ENCODE data around the gene GRIN3B.

GRIN3B gene

DNA sequence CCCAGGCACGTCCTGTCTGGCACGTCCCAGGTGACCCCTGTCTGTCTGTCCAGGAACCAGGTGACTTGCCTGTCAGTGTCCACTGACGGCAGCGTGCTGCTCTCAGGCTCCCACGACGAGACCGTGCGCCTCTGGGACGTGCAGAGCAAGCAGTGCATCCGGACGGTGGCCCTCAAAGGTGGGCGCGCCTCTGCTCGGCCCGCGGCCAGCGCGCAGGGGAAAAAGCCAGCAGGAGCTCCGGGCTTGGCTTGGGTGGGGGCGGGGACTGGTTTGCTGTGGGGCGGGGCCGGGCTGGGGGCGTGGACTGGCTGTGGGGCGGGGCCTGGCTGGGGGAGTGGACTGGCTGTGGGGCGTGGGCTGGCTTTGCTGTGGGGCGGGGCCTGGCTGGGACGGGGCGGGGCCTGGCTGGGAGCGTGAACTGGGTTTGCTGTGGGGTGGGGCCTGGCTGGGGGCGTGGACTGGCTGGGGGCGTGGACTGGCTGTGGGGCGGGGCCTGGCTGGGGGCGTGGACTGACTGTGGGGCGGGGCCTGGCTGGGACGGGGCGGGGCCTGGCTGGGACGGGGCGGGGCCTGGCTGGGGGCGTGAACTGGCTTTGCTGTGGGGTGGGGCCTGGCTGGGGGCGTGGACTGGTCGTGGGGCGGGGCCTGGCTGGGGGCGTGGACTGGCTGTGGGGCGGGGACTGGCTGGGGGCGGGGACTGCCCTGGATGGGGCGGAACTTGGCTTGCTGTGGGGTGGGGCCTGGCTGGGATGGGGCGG lies 8.9 kb upstream of the GRIN3B start:
- H2BK15ac ChIP-seq (replicated peaks; ENCODE audit: low read depth), result no peak overlapping the region
- no peak overlapping the region for H3K4ac ChIP-seq (ENCODE audit: low read depth, low read length)
- no peak overlapping the region for H2BK120ac ChIP-seq (ENCODE audit: low read depth, low read length)
- no peaks in the 10 kb centered on the region for H3K4me1 ChIP-seq (ENCODE audit: control insufficient read depth, low read depth, low read length)
- no peak overlapping the region for H3K4me3 ChIP-seq (ENCODE audit: low read length)
- no peak overlapping the region for H3K9ac ChIP-seq (ENCODE audit: low read length)
- peaks cover 1% of the 10 kb centered on the region for H3K79me1 ChIP-seq (ENCODE audit: low read length)
- no peak overlapping the region for H3K56ac ChIP-seq (ENCODE audit: low read length)
- H3K36me3 ChIP-seq (ENCODE audit: control insufficient read depth, insufficient read depth, low read length), result peaks cover 5% of the 10 kb centered on the region
- no peak overlapping the region for H3K18ac ChIP-seq (ENCODE audit: low read length)
- no peak overlapping the region for H4K8ac ChIP-seq (ENCODE audit: low read depth, low read length)
- no peak overlapping the region for H3K27ac ChIP-seq (ENCODE audit: low read depth, low read length)
- H2BK5ac ChIP-seq (ENCODE audit: low read length), result no peak overlapping the region
- no peak overlapping the region for H3K4me2 ChIP-seq (ENCODE audit: low read length)
- DNase-seq, result peak; percentile 70
- no peak overlapping the region for H2AK5ac ChIP-seq (ENCODE audit: low read length)
- WGBS (ENCODE audit: extremely low coverage, insufficient coverage, low lambda C conversion rate), result no CpG with 5 or more reads among the region's 47 CpGs
- H3K27me3 ChIP-seq (ENCODE audit: insufficient read depth, low read length, poor library complexity), result no peaks in the 10 kb centered on the region
- H3K79me2 ChIP-seq (ENCODE audit: control insufficient read depth, insufficient read depth, low read length), result no peaks in the 10 kb centered on the region
- no peak overlapping the region for H3K23ac ChIP-seq (ENCODE audit: low read length)
- no peak overlapping the region for H4K5ac ChIP-seq (ENCODE audit: low read length)

DNA sequence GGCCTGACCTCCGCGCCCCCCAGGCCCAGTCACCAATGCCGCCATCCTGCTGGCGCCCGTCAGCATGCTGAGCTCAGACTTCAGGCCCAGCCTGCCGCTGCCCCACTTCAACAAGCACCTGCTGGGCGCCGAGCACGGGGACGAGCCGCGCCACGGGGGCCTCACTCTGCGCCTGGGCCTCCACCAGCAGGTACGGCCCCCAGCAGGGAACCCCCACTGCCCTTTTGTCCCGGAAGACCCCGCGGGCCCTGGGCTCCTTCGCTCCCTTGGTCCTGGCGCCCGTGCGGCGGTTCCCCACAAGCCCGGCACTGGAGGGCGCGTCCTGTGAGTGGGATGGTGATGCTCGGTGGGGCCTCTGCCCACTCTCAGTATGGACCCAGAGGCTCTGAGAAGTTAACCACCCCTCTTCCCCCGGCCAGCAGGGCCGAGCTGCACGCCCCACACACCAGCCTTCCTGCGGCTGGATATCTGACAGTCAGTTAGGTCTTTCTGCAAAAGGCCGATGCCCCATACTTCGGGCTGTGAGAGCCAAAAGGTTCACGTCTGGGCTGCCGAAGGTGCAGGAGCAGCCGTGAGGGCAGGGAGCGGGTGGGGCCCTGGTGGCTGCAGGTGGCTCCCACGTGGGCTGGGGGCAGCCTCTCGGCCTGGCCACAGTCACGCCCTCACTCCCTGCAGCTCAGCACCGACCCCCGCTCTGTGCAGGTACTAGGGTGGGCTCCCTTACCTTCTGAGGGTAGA lies 8.1 kb upstream of the GRIN3B start:
- H3K56ac ChIP-seq (ENCODE audit: low read length), result no peak overlapping the region
- DNase-seq, result no peak
- no peak overlapping the region for H3K23ac ChIP-seq (ENCODE audit: low read length)
- no peak overlapping the region for H4K5ac ChIP-seq (ENCODE audit: low read length)
- no peaks in the 10 kb centered on the region for H3K79me2 ChIP-seq (ENCODE audit: control insufficient read depth, insufficient read depth, low read length)
- no peak overlapping the region for H4K8ac ChIP-seq (ENCODE audit: low read depth, low read length)
- no peaks in the 10 kb centered on the region for H3K79me1 ChIP-seq (ENCODE audit: low read length)
- H2BK5ac ChIP-seq (ENCODE audit: low read length), result no peak overlapping the region
- H3K4ac ChIP-seq (ENCODE audit: low read depth, low read length), result no peak overlapping the region
- WGBS (ENCODE audit: extremely low coverage, insufficient coverage, low lambda C conversion rate), result no CpG with 5 or more reads among the region's 42 CpGs
- H3K36me3 ChIP-seq (ENCODE audit: control insufficient read depth, insufficient read depth, low read length), result peaks cover 3% of the 10 kb centered on the region
- no peaks in the 10 kb centered on the region for H3K27me3 ChIP-seq (ENCODE audit: insufficient read depth, low read length, poor library complexity)
- no peak overlapping the region for H3K4me2 ChIP-seq (ENCODE audit: low read length)
- H3K18ac ChIP-seq (ENCODE audit: low read length), result no peak overlapping the region
- H3K4me1 ChIP-seq (ENCODE audit: control insufficient read depth, low read depth, low read length), result no peaks in the 10 kb centered on the region
- no peak overlapping the region for H3K4me3 ChIP-seq (ENCODE audit: low read length)
- H2BK15ac ChIP-seq (replicated peaks; ENCODE audit: low read depth), result no peak overlapping the region
- H3K27ac ChIP-seq (ENCODE audit: low read depth, low read length), result no peak overlapping the region
- H3K9ac ChIP-seq (ENCODE audit: low read length), result no peak overlapping the region
- no peak overlapping the region for H2BK120ac ChIP-seq (ENCODE audit: low read depth, low read length)
- no peak overlapping the region for H2AK5ac ChIP-seq (ENCODE audit: low read length)

DNA sequence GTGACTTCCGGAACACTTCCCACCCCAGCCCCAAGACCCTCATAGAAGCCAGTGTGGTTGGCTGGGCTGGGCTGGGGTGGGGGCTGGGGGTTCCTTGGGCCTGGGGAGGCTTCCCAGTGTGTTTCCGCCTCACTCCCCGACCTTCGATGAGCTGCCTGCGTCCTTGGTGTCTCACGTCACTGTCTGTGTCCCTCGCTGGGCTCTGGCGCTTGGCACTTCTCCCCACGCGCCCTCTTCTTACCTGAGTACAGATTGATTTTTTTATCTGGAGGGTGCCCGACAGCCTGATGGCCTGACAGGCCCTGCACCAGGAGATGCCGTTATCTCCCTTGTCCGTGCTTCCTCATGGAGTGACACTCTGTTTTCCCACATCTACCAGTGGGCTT lies 7.6 kb upstream of the GRIN3B start:
- Histone ChIP-seq H3K23ac (ENCODE audit: low read length) (no peak overlapping the region), H3K9ac (ENCODE audit: low read length) (no peak overlapping the region), H3K4me1 (ENCODE audit: control insufficient read depth, low read depth, low read length) (no peaks in the 10 kb centered on the region), H3K27ac (ENCODE audit: low read depth, low read length) (no peak overlapping the region), H3K18ac (ENCODE audit: low read length) (no peak overlapping the region), H3K27me3 (ENCODE audit: insufficient read depth, low read length, poor library complexity) (no peaks in the 10 kb centered on the region), H4K8ac (ENCODE audit: low read depth, low read length) (no peak overlapping the region), H2AK5ac (ENCODE audit: low read length) (no peak overlapping the region), H3K36me3 (ENCODE audit: control insufficient read depth, insufficient read depth, low read length) (peaks cover 3% of the 10 kb centered on the region), H2BK120ac (ENCODE audit: low read depth, low read length) (no peak overlapping the region), H3K4me2 (ENCODE audit: low read length) (no peak overlapping the region), H3K4me3 (ENCODE audit: low read length) (no peak overlapping the region), H2BK15ac (replicated peaks; ENCODE audit: low read depth) (no peak overlapping the region), H3K79me1 (ENCODE audit: low read length) (no peaks in the 10 kb centered on the region), H3K4ac (ENCODE audit: low read depth, low read length) (no peak overlapping the region), H4K5ac (ENCODE audit: low read length) (no peak overlapping the region), H2BK5ac (ENCODE audit: low read length) (no peak overlapping the region), H3K79me2 (ENCODE audit: control insufficient read depth, insufficient read depth, low read length) (no peaks in the 10 kb centered on the region), H3K56ac (ENCODE audit: low read length) (no peak overlapping the region)
- WGBS (ENCODE audit: extremely low coverage, insufficient coverage, low lambda C conversion rate), result no CpG with 5 or more reads among the region's 13 CpGs
- no peak for DNase-seq

DNA sequence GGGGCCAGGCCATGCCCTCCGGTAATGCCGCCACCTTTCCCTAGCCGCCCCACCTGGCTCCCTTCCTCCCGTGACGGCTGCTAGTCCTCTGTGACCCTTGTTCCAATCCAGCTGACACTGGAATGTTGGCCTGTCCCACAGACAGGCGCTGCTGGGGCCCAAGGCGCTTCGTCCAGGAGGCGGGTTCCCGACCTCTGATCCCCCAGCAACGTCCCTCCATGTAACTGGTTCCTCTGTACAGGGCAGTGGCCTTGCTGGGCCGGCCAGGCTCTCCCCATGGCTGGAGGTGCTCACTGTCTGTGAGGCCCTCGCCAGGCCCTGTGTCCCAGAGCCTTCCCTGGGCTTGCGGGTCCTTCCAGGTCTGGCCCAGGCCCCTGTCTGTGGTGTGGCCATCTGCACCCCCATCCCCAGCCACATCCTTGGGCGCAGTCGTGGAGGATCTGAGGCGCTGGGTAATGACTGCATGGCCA lies 6.8 kb upstream of the GRIN3B start:
- Histone ChIP-seq H3K9ac (ENCODE audit: low read length) (no peak overlapping the region), H2AK5ac (ENCODE audit: low read length) (no peak overlapping the region)
- WGBS (ENCODE audit: extremely low coverage, insufficient coverage, low lambda C conversion rate), result no CpG with 5 or more reads among the region's 17 CpGs

DNA sequence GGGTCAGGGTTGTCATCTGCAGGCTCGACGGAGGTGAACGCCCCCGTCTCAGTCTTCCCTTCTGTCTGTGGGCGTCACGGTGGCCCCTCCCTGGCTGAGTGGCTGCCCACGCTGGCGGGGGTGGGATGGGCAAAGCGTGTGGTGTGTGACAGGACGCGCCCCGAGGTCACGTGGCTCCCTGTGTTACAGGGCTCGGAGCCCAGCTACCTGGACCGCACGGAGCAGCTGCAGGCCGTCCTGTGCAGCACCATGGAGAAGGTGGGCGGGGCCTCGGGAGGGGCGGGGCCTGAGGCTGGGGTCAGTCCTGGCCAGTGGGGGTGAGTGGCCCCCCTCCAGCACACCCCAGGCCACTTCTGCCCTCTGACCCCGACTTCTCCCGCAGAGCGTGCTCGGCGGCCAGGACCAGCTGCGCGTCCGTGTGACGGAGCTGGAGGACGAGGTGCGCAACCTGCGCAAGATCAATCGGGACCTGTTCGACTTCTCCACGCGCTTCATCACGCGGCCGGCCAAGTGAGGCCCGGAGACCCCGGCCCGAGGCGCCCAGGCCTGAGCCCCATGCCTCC lies 6.3 kb upstream of the GRIN3B start:
- no peak overlapping the region for H2BK5ac ChIP-seq (ENCODE audit: low read length)
- H4K5ac ChIP-seq (ENCODE audit: low read length), result no peak overlapping the region
- no peak overlapping the region for H3K4me3 ChIP-seq (ENCODE audit: low read length)
- H3K79me1 ChIP-seq (ENCODE audit: low read length), result no peaks in the 10 kb centered on the region
- no peak overlapping the region for H2AK5ac ChIP-seq (ENCODE audit: low read length)
- WGBS (ENCODE audit: extremely low coverage, insufficient coverage, low lambda C conversion rate), result no CpG with 5 or more reads among the region's 43 CpGs
- no peak overlapping the region for H3K4ac ChIP-seq (ENCODE audit: low read depth, low read length)
- no peak overlapping the region for H4K8ac ChIP-seq (ENCODE audit: low read depth, low read length)
- H2BK120ac ChIP-seq (ENCODE audit: low read depth, low read length), result no peak overlapping the region
- H3K27ac ChIP-seq (ENCODE audit: low read depth, low read length), result no peak overlapping the region
- no peak overlapping the region for H3K18ac ChIP-seq (ENCODE audit: low read length)
- no peak overlapping the region for H3K56ac ChIP-seq (ENCODE audit: low read length)
- no peaks in the 10 kb centered on the region for H3K79me2 ChIP-seq (ENCODE audit: control insufficient read depth, insufficient read depth, low read length)
- DNase-seq, result no peak
- H3K9ac ChIP-seq (ENCODE audit: low read length), result no peak overlapping the region
- no peak overlapping the region for H3K4me2 ChIP-seq (ENCODE audit: low read length)
- no peak overlapping the region for H2BK15ac ChIP-seq (replicated peaks; ENCODE audit: low read depth)
- peaks cover 3% of the 10 kb centered on the region for H3K36me3 ChIP-seq (ENCODE audit: control insufficient read depth, insufficient read depth, low read length)
- no peak overlapping the region for H3K23ac ChIP-seq (ENCODE audit: low read length)
- H3K27me3 ChIP-seq (ENCODE audit: insufficient read depth, low read length, poor library complexity), result no peaks in the 10 kb centered on the region
- H3K4me1 ChIP-seq (ENCODE audit: control insufficient read depth, low read depth, low read length), result no peaks in the 10 kb centered on the region

More for the DNA sequence above, 6.8 kb upstream of the GRIN3B start:
- Histone ChIP-seq H3K79me1 (ENCODE audit: low read length) (no peaks in the 10 kb centered on the region), H3K27me3 (ENCODE audit: insufficient read depth, low read length, poor library complexity) (no peaks in the 10 kb centered on the region), H3K36me3 (ENCODE audit: control insufficient read depth, insufficient read depth, low read length) (peaks cover 3% of the 10 kb centered on the region), H3K23ac (ENCODE audit: low read length) (no peak overlapping the region), H2BK120ac (ENCODE audit: low read depth, low read length) (no peak overlapping the region), H3K79me2 (ENCODE audit: control insufficient read depth, insufficient read depth, low read length) (no peaks in the 10 kb centered on the region), H3K56ac (ENCODE audit: low read length) (no peak overlapping the region), H3K27ac (ENCODE audit: low read depth, low read length) (no peak overlapping the region), H2BK15ac (replicated peaks; ENCODE audit: low read depth) (no peak overlapping the region), H4K8ac (ENCODE audit: low read depth, low read length) (no peak overlapping the region), H3K4me1 (ENCODE audit: control insufficient read depth, low read depth, low read length) (no peaks in the 10 kb centered on the region), H3K4ac (ENCODE audit: low read depth, low read length) (no peak overlapping the region), H3K4me3 (ENCODE audit: low read length) (no peak overlapping the region), H2BK5ac (ENCODE audit: low read length) (no peak overlapping the region), H3K18ac (ENCODE audit: low read length) (no peak overlapping the region), H3K4me2 (ENCODE audit: low read length) (no peak overlapping the region), H4K5ac (ENCODE audit: low read length) (no peak overlapping the region)
- no peak for DNase-seq

Data from mesendoderm (in vitro differentiated cells).